HepG2 (cell line): ENCODE results near the gene RHBDF2. TPM values are rescaled to one million over a fixed set of nuclear protein-coding genes. Genes with fewer than 3 reads are reported as not detected.

ENCODE experiments used
- CCAR2 ChIP-seq: fragments of 200-400 bp; formaldehyde crosslinking; optimal IDR thresholded peaks from 2 replicates; pipeline ENCODE3; 2018; ENCODE audit warnings: low read depth, mild to moderate bottlenecking, low read length, moderate library complexity
- CHD4 ChIP-seq: fragments of 200-600 bp; sonication (generic); IDR thresholded peaks from 2 replicates; pipeline ENCODE4 v1.7.0; 2017; ENCODE audit warnings: mild to moderate bottlenecking, low read length, borderline replicate concordance
- CREB1 ChIP-seq, 2 experiments: fragments of 450-650 bp in 1 of 2; IDR thresholded peaks; 2 replicates each; pipeline ENCODE4 v1.6.1; 2016 to 2017; ENCODE audit warnings: control low read depth in 1 of 2, mild to moderate bottlenecking in 1 of 2, missing compliant biosample characterization in 1 of 2, missing genetic modification characterization in 1 of 2
- CREM ChIP-seq, 2 experiments: sonication (generic) in 1 of 2; formaldehyde crosslinking in 1 of 2; IDR thresholded peaks; 2 replicates each; pipeline versions ENCODE4 v1.4.0 to v1.6.1; 2016 to 2020; ENCODE audit warnings: antibody characterized with exemption in 1 of 2, mild to moderate bottlenecking in 1 of 2, missing genetic modification reagents in 1 of 2
- ETV6 ChIP-seq: sonication (generic); formaldehyde crosslinking; conservative IDR thresholded peaks from 2 replicates; pipeline ENCODE4 v1.4.0; 2020; ENCODE audit warnings: missing genetic modification reagents
- FIP1L1 ChIP-seq: fragments of 200-400 bp; formaldehyde crosslinking; IDR thresholded peaks from 2 replicates; pipeline ENCODE4 v1.6.1; 2018; ENCODE audit warnings: low read depth, mild to moderate bottlenecking, low read length, moderate library complexity, borderline replicate concordance; ENCODE audit not compliant: insufficient read depth
- FOXA3 ChIP-seq: IDR thresholded peaks from 2 replicates; pipeline ENCODE4 v1.6.1; 2016; ENCODE audit warnings: missing genetic modification reagents, missing compliant biosample characterization
- IKZF1 ChIP-seq: fragments of 450-650 bp; IDR thresholded peaks from 2 replicates; pipeline ENCODE4 v1.7.1; 2016
- MAFF ChIP-seq: IDR thresholded peaks from 2 replicates; pipeline ENCODE4 v1.6.1; 2011; ENCODE audit warnings: low read depth, low read length, improper control_type of control experiment
- NONO ChIP-seq, 2 experiments: fragments of 450-650 bp in 1 of 2; sonication (generic) in 1 of 2; formaldehyde crosslinking in 1 of 2; IDR thresholded peaks in 1 of 2; conservative IDR thresholded peaks in 1 of 2; 2 replicates each; pipeline versions ENCODE4 v1.6.1 to v1.8.0; 2017 to 2022; ENCODE audit warnings: mild to moderate bottlenecking in 1 of 2, missing genetic modification reagents in 1 of 2, moderate library complexity in 1 of 2
- PLRG1 ChIP-seq: fragments of 450-650 bp; conservative IDR thresholded peaks from 2 replicates; pipeline ENCODE4 v1.6.1; 2016
- SP1 ChIP-seq, 2 experiments: fragments of 450-650 bp in 1 of 2; sonication (generic) in 1 of 2; formaldehyde crosslinking in 1 of 2; IDR thresholded peaks; 2 replicates each; pipeline versions ENCODE4 v1.4.0 to v1.6.1; 2016 to 2020; ENCODE audit warnings: missing genetic modification reagents in 1 of 2
- ZFX ChIP-seq: sonication (generic); formaldehyde crosslinking; IDR thresholded peaks from 2 replicates; pipeline ENCODE4 v1.4.0; 2020; ENCODE audit warnings: mild to moderate bottlenecking, low read depth, missing genetic modification reagents, moderate library complexity
- ZFY ChIP-seq: sonication (generic); formaldehyde crosslinking; IDR thresholded peaks from 2 replicates; pipeline ENCODE4 v1.4.0; 2020; ENCODE audit warnings: missing genetic modification reagents
- ZNF331 ChIP-seq: sonication (generic); formaldehyde crosslinking; IDR thresholded peaks from 2 replicates; pipeline ENCODE4 v1.4.0; 2020; ENCODE audit warnings: missing genetic modification reagents
- ZNF574 ChIP-seq: sonication (generic); formaldehyde crosslinking; IDR thresholded peaks from 2 replicates; pipeline ENCODE4 v1.4.0; 2020; ENCODE audit warnings: missing genetic modification reagents
- ZNF589 ChIP-seq: sonication (generic); formaldehyde crosslinking; conservative IDR thresholded peaks from 2 replicates; pipeline ENCODE4 v1.8.0; 2022; ENCODE audit warnings: mild to moderate bottlenecking, moderate library complexity, missing genetic modification reagents
- ZNF619 ChIP-seq: sonication (generic); formaldehyde crosslinking; IDR thresholded peaks from 2 replicates; pipeline ENCODE4 v1.4.0; 2020; ENCODE audit warnings: mild to moderate bottlenecking, missing genetic modification reagents
- ZNF749 ChIP-seq: sonication (generic); formaldehyde crosslinking; IDR thresholded peaks from 2 replicates; pipeline ENCODE4 v1.8.0; 2022; ENCODE audit warnings: mild to moderate bottlenecking, missing genetic modification reagents, moderate library complexity, borderline replicate concordance
- ZSCAN30 ChIP-seq: sonication (generic); formaldehyde crosslinking; IDR thresholded peaks from 2 replicates; pipeline ENCODE4 v1.5.0; 2020; ENCODE audit warnings: mild to moderate bottlenecking, missing genetic modification reagents
- polyA plus RNA-seq, 8 experiments: library from polyadenylated mRNA; depleted of rRNA in 3 of 8; stranded (reverse) in 7 of 8; unstranded in 1 of 8; fragments of >200 nt; fragmentation: Illumina TruSeq in 4 of 8; extraction: Trizol in 4 of 8; gene quantifications; 2 replicates each; pipeline versions ENCODE4 v1.2.1 to v1.2.3, GENCODE V29; 2011 to 2016; ENCODE audit warnings: low read depth in 4 of 8, missing spikeins in 1 of 8, mixed read lengths in 1 of 8; ENCODE audit not compliant: insufficient read depth in 1 of 8
- total RNA-seq, 5 experiments: library from RNA; depleted of rRNA; stranded (reverse); fragments of >200 nt; fragmentation: Illumina TruSeq; extraction: Trizol; gene quantifications; 2 replicates each; pipeline ENCODE4 v1.2.3, GENCODE V29; 2016; ENCODE audit warnings: low read depth in 1 of 5
- TF ChIP-seq, protein P1 (sequence below): sonication (generic); formaldehyde crosslinking; IDR thresholded peaks from 2 replicates; pipeline ENCODE4 v1.9.0; 2021; ENCODE audit warnings: mild to moderate bottlenecking, missing genetic modification reagents

The RHBDF2 gene
- total and polyA plus RNA-seq, 2 of the 13 experiments (the other 11 are each of a cell fraction or from before 2014, with no cell fraction given): 7.8 to 24.2 TPM

DNA sequence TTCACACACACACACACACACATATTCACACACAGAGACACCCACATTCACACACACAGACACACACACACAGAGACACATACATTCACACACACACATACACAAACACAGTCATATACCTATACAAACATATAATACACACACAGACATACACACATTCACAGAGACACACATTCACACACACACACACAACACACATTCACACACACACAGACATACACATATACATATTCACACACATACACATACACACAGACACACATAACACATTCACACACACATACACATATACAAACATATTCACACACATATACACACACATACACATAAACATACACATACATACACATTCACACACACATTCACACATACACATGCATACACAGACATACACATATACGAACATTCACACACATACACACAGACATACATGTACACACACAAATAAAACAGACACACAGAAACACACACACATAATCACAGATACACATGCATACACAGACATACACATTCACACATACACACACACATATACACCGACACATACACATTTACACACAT, 46.5 kb upstream of the RHBDF2 start (continued):
- TF ChIP-seq NONO (IDR thresholded peaks at IDR 0.05) (peak; percentile 90; the same call in 1 of the 2 replicates), NONO (CRISPR knock-in tag; conservative IDR thresholded peaks at IDR 0.05) (peak; percentile 56), ZNF589 (CRISPR knock-in tag) (peak; percentile 65), ZFX (no peak), FOXA3 (CRISPR knock-in tag) (no peak), PLRG1 (peak; percentile 96; the same call in 1 of the 2 replicates), MAFF (no peak), CREM (IDR thresholded peaks at IDR 0.05) (no peak), CREM (CRISPR knock-in tag; IDR thresholded peaks at IDR 0.05) (no peak), CREB1 (IDR thresholded peaks at IDR 0.05) (peak; percentile 7; the same call in 1 of the 2 replicates), CREB1 (CRISPR knock-in tag; IDR thresholded peaks at IDR 0.05) (no peak), ZNF574 (no peak), ZNF749 (CRISPR knock-in tag) (no peak), CCAR2 (no peak), FIP1L1 (no peak), ZFY (CRISPR knock-in tag) (no peak), ZNF331 (no peak), SP1 (IDR thresholded peaks at IDR 0.05) (peak; percentile 84; the same call in 1 of the 2 replicates), SP1 (CRISPR knock-in tag; IDR thresholded peaks at IDR 0.05) (no peak), ZNF619 (CRISPR knock-in tag) (no peak), CHD4 (peak; percentile 42; the same call in 1 of the 2 replicates), ETV6 (CRISPR knock-in tag) (no peak), IKZF1 (0 out of 2 replicates have a peak, but pooled peaks have one; percentile 84), ZSCAN30 (CRISPR knock-in tag) (no peak)
- TF ChIP-seq, protein P1, sequence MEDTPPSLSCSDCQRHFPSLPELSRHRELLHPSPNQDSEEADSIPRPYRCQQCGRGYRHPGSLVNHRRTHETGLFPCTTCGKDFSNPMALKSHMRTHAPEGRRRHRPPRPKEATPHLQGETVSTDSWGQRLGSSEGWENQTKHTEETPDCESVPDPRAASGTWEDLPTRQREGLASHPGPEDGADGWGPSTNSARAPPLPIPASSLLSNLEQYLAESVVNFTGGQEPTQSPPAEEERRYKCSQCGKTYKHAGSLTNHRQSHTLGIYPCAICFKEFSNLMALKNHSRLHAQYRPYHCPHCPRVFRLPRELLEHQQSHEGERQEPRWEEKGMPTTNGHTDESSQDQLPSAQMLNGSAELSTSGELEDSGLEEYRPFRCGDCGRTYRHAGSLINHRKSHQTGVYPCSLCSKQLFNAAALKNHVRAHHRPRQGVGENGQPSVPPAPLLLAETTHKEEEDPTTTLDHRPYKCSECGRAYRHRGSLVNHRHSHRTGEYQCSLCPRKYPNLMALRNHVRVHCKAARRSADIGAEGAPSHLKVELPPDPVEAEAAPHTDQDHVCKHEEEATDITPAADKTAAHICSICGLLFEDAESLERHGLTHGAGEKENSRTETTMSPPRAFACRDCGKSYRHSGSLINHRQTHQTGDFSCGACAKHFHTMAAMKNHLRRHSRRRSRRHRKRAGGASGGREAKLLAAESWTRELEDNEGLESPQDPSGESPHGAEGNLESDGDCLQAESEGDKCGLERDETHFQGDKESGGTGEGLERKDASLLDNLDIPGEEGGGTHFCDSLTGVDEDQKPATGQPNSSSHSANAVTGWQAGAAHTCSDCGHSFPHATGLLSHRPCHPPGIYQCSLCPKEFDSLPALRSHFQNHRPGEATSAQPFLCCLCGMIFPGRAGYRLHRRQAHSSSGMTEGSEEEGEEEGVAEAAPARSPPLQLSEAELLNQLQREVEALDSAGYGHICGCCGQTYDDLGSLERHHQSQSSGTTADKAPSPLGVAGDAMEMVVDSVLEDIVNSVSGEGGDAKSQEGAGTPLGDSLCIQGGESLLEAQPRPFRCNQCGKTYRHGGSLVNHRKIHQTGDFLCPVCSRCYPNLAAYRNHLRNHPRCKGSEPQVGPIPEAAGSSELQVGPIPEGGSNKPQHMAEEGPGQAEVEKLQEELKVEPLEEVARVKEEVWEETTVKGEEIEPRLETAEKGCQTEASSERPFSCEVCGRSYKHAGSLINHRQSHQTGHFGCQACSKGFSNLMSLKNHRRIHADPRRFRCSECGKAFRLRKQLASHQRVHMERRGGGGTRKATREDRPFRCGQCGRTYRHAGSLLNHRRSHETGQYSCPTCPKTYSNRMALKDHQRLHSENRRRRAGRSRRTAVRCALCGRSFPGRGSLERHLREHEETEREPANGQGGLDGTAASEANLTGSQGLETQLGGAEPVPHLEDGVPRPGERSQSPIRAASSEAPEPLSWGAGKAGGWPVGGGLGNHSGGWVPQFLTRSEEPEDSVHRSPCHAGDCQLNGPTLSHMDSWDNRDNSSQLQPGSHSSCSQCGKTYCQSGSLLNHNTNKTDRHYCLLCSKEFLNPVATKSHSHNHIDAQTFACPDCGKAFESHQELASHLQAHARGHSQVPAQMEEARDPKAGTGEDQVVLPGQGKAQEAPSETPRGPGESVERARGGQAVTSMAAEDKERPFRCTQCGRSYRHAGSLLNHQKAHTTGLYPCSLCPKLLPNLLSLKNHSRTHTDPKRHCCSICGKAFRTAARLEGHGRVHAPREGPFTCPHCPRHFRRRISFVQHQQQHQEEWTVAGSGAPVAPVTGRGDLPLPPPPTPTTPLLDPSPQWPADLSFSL: peak; percentile 95
